Activated CD4-positive, alpha-beta T cell treated with anti-CD3 and anti-CD28 coated beads for 36 hours (primary cell): Measurements from ENCODE around the gene CTR9. TPM values are rescaled to one million over a fixed set of nuclear protein-coding genes. Genes with fewer than 3 reads are reported as not detected.
A peak's percentile ranks its signal among the peaks of the same experiment; 100 is the strongest.

Experiments
- ATAC-seq: fragments of 200-7000 bp; cut with Tn5 transposase; one replicate; pipeline ENCODE4 v1.10.0; 2021; ENCODE audit warnings: mild to moderate bottlenecking, moderate library complexity
- CTCF ChIA-PET: fragments of 350-600 bp; sonication (Branson Sonifier 250); formaldehyde crosslinking; loops from one replicate; lab custom pipeline; 2021; ENCODE audit warnings: antibody characterized with exemption; lab: Charles Lee
- POLR2A ChIA-PET: fragments of 350-600 bp; sonication (Branson Sonifier 250); formaldehyde crosslinking; loops from one replicate; lab custom pipeline; 2021; ENCODE audit warnings: antibody characterized with exemption, inconsistent platforms; lab: Charles Lee
- DNase-seq: peaks from one replicate; pipeline ENCODE4 v3.0.0-alpha.2; 2020
- H3K27ac Mint-ChIP-seq: one replicate; pipeline ENCODE4 v1.8.0; 2021; ENCODE audit warnings: mixed read lengths
- H3K27me3 Mint-ChIP-seq: one replicate; pipeline ENCODE4 v1.8.0; 2021; ENCODE audit warnings: mixed read lengths
- H3K36me3 Mint-ChIP-seq: one replicate; pipeline ENCODE4 v1.8.0; 2021; ENCODE audit warnings: low read depth, mixed read lengths
- H3K4me1 Mint-ChIP-seq: one replicate; pipeline ENCODE4 v1.8.0; 2021; ENCODE audit warnings: mixed read lengths
- H3K4me3 Mint-ChIP-seq: one replicate; pipeline ENCODE4 v1.8.0; 2021; ENCODE audit warnings: mild to moderate bottlenecking, moderate library complexity, mixed read lengths
- H3K9me3 Mint-ChIP-seq: one replicate; pipeline ENCODE4 v1.8.0; 2021; ENCODE audit warnings: low read depth, mixed read lengths
- intact Hi-C, 2 experiments: fragments of 100-400 bp; cut with DNase I in 1 of 2; cut with micrococcal nuclease in 1 of 2; formaldehyde crosslinking; loops; one replicate each; pipeline versions ENCODE4 v1.14.2 to v1.15.1; 2022 to 2024; cut with DNase I, micrococcal nuclease
- total RNA-seq, 2 experiments: library from RNA; stranded (reverse); gene quantifications; one replicate each; pipeline ENCODE4 v1.2.3, GENCODE V29; 2021

CTR9 gene
- total RNA-seq, 2 experiments from 2014 or later: 39.7 to 43.9 TPM

GRCh38 chr11:10762913-10763421 is 11.9 kb downstream of the CTR9 start:
- POLR2A ChIA-PET: no interaction called here
- no peak for ATAC-seq
- intact Hi-C loops: no loop called here

GRCh38 chr11:10763766-10764165 is 12.7 kb downstream of the CTR9 start:
- H3K4me1 Mint-ChIP-seq: no peaks in the 10 kb centered on the region
- ChIA-PET POLR2A (no interaction called here), CTCF (interaction anchor here (1.0 to 2.7 kb wide), 4 partner anchors 12 to 40 kb away, joined by 4 to 13 read pairs (median 6); partner anchors contain the start of gene CTR9)
- intact Hi-C loops: no loop called here
- ATAC-seq (no peak), DNase-seq (no peak)
- no peak overlapping the region for H3K27ac Mint-ChIP-seq
- H3K36me3 Mint-ChIP-seq: peaks cover 42% of the 10 kb centered on the region
- H3K27me3 Mint-ChIP-seq: no peaks in the 10 kb centered on the region
- H3K4me3 Mint-ChIP-seq: no peak overlapping the region
- H3K9me3 Mint-ChIP-seq: no peaks in the 10 kb centered on the region

More at GRCh38 chr11:10762913-10763421, 11.9 kb downstream of the CTR9 start:
- Mint-ChIP-seq H3K4me1 (no peaks in the 10 kb centered on the region), H3K36me3 (peaks cover 41% of the 10 kb centered on the region), H3K4me3 (no peak overlapping the region), H3K27ac (no peak overlapping the region), H3K27me3 (no peaks in the 10 kb centered on the region), H3K9me3 (no peaks in the 10 kb centered on the region)
- CTCF ChIA-PET: interaction anchor here (1.0 to 2.7 kb wide), 5 partner anchors 11 to 351 kb away, joined by 4 to 13 read pairs (median 5); partner anchors contain the start of gene CTR9
- DNase-seq: no peak

- Mint-ChIP-seq H3K4me3 (no peak overlapping the region), H3K27me3 (no peaks in the 10 kb centered on the region), H3K9me3 (no peaks in the 10 kb centered on the region), H3K4me1 (no peaks in the 10 kb centered on the region), H3K27ac (no peak overlapping the region), H3K36me3 (peaks cover 44% of the 10 kb centered on the region)
- ATAC-seq (no peak), DNase-seq (no peak)
- ChIA-PET POLR2A (no interaction called here), CTCF (interaction anchor here (2.3 to 2.7 kb wide), 2 partner anchors 12 to 28 kb away, joined by 8 to 13 read pairs; partner anchors contain the start of gene CTR9)
- intact Hi-C loops: no loop called here
Measured at GRCh38 chr11:10764412-10764811, 13.4 kb downstream of the CTR9 start.

- POLR2A ChIA-PET: interaction anchor here (0.5 to 0.7 kb wide), 4 partner anchors 13 to 45 kb away, joined by 3 to 5 read pairs (median 4); no protein-coding TSS in a partner anchor
- Mint-ChIP-seq H3K4me3 (no peak overlapping the region), H3K27me3 (no peaks in the 10 kb centered on the region), H3K4me1 (no peaks in the 10 kb centered on the region), H3K36me3 (peaks cover 58% of the 10 kb centered on the region), H3K27ac (no peak overlapping the region), H3K9me3 (no peaks in the 10 kb centered on the region)
- intact Hi-C loops: loop anchor here in 1 of 2 experiments (5.0 kb wide), 2 partner anchors 252 to 1017 kb away; no protein-coding TSS in a partner anchor
- ATAC-seq (no peak), DNase-seq (peak; percentile 55)
- CTCF ChIA-PET: interaction anchor here (0.6 to 2.2 kb wide), 17 partner anchors 11 to 351 kb away, joined by 3 to 12 read pairs (median 5); partner anchors contain the start of genes CTR9 and EIF4G2
Measured at GRCh38 chr11:10770626-10771254, 19.7 kb downstream of the CTR9 start.

DNA sequence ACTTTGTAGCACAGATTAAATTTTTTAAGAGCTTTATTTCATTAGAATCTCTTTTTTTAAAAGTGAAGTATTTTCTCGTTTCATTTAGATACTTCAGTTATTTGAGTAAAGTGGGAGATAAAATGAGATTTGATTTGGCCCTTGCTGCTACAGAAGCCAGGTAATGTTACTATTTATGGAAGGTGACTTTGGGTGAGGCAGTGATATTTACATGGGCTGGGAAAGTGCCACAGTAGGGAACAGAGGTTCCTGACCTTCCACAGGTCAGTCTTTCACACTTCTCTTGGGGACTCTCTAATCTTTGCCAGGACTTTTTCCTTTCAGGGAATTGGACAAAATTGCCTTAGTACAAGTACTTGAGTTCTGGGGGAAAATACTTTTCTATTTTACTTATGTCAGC is 20.4 kb downstream of the CTR9 start:
- H3K4me1 Mint-ChIP-seq: no peaks in the 10 kb centered on the region
- no peak for DNase-seq
- CTCF ChIA-PET: interaction anchor here (0.8 to 1.0 kb wide), 4 partner anchors 10 to 163 kb away, joined by 3 read pairs; no protein-coding TSS in a partner anchor
- H3K4me3 Mint-ChIP-seq: no peak overlapping the region
- ATAC-seq: no peak
- no peaks in the 10 kb centered on the region for H3K27me3 Mint-ChIP-seq
- no peak overlapping the region for H3K27ac Mint-ChIP-seq
- H3K36me3 Mint-ChIP-seq: peaks cover 58% of the 10 kb centered on the region
- intact Hi-C loops: loop anchor here in 1 of 2 experiments (5.0 kb wide), 2 partner anchors 251 to 1016 kb away; no protein-coding TSS in a partner anchor
- H3K9me3 Mint-ChIP-seq: no peaks in the 10 kb centered on the region
- POLR2A ChIA-PET: interaction anchor here (0.6 kb wide), 1 partner anchor 45 kb away, joined by 4 read pairs; no protein-coding TSS in a partner anchor

DNA sequence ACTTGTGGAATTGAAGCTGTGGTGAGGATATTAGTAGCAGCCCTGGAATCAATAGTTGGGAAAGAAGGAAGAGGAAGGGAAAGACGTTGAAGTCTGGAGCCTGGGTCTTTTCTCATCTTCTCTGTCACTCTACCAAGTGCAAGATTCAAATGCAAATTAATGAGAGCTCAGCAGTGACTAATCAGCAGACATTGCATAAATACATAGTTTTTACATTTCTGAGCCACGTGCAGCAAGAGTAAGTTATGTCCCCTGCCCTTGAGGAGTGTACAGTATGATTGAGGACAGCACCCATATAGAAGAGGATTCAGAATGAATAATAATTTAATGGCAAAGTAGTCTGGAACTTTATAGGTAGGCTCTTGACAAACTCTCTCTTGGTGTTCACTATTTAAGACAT is 23.8 kb downstream of the CTR9 start:
- H3K27ac Mint-ChIP-seq: no peak overlapping the region
- no peaks in the 10 kb centered on the region for H3K27me3 Mint-ChIP-seq
- H3K4me3 Mint-ChIP-seq: no peak overlapping the region
- H3K4me1 Mint-ChIP-seq: peaks cover 8% of the 10 kb centered on the region
- DNase-seq (no peak), ATAC-seq (no peak)
- intact Hi-C loops: loop anchor here in 1 of 2 experiments (5.0 kb wide), 2 partner anchors 247 to 1012 kb away; no protein-coding TSS in a partner anchor
- peaks cover 54% of the 10 kb centered on the region for H3K36me3 Mint-ChIP-seq
- POLR2A ChIA-PET: no interaction called here
- H3K9me3 Mint-ChIP-seq: no peaks in the 10 kb centered on the region
- CTCF ChIA-PET: no interaction called here

- Mint-ChIP-seq H3K4me3 (no peak overlapping the region), H3K4me1 (peaks cover 8% of the 10 kb centered on the region), H3K9me3 (no peaks in the 10 kb centered on the region), H3K36me3 (peaks cover 38% of the 10 kb centered on the region), H3K27ac (no peak overlapping the region), H3K27me3 (no peaks in the 10 kb centered on the region)
- ChIA-PET CTCF (interaction anchor here (2.1 kb wide), 1 partner anchor 15 kb away, joined by 8 read pairs; no protein-coding TSS in a partner anchor), POLR2A (no interaction called here)
- no peak for ATAC-seq
- intact Hi-C loops: no loop called here
- no peak for DNase-seq
Measured at GRCh38 chr11:10777393-10777793, 26.3 kb downstream of the CTR9 start.

DNA sequence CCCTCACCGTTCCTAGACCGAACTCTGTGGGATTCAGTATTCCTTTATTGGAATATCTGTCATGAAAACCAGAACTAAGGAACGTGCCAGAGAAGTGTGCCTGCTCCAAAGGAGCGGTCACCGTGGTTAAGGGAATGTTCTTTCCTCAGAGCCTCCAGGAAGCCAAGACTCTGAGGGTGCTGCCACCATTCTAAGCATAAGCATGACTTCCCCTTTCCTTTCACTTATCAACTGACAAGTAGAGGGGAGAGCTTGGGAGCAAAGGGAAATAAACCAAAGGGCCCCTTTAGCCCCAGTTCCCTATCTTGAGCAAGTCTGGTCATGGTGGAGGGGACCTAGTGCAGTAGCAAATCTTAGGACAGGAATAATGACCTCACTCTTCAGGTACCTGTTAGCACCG is 26.8 kb downstream of the CTR9 start:
- CTCF ChIA-PET: interaction anchor here (0.8 to 1.2 kb wide), 3 partner anchors 8 to 16 kb away, joined by 3 to 4 read pairs (median 3); no protein-coding TSS in a partner anchor
- Mint-ChIP-seq H3K9me3 (no peaks in the 10 kb centered on the region), H3K27ac (no peak overlapping the region), H3K36me3 (peaks cover 35% of the 10 kb centered on the region), H3K27me3 (no peaks in the 10 kb centered on the region), H3K4me3 (no peak overlapping the region), H3K4me1 (peaks cover 8% of the 10 kb centered on the region)
- ATAC-seq: no peak
- intact Hi-C loops: no loop called here
- POLR2A ChIA-PET: no interaction called here
- DNase-seq: no peak

DNA sequence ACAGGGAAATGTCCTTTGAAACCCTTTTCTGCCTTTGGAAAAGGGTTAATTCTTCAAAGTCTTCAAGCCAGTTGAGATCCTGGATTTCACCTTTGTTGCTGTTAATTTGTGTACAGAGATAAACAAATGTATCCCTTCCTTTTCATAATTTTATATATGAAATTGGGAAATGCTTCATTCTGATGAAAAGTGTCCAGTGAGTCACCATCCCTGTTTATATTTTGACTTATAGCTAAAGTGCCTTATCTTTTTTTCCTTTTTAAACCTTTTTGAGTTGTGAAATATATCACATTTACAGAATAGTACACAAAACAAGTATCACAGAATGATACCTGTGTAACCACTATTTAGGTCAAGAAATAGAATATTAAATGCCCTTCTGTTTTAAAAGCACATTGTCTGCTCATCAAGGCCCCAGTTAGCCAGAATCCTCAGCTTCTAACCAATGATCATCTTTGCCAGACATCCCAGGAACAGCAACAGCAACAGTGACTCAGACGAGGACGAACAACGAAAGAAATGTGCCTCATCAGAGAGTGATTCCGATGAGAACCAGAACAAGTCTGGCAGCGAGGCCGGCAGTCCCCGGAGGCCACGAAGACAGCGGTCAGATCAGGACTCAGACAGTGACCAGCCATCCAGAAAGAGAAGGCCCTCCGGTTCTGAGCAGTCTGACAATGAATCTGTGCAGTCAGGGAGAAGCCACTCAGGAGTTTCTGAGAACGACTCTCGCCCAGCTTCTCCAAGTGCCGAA is 27.3 kb downstream of the CTR9 start:
- intact Hi-C loops: no loop called here
- Mint-ChIP-seq H3K36me3 (peaks cover 30% of the 10 kb centered on the region), H3K9me3 (no peaks in the 10 kb centered on the region), H3K4me1 (peaks cover 8% of the 10 kb centered on the region), H3K27ac (no peak overlapping the region), H3K27me3 (no peaks in the 10 kb centered on the region), H3K4me3 (no peak overlapping the region)
- DNase-seq (peak; percentile 10), ATAC-seq (no peak)
- POLR2A ChIA-PET: no interaction called here
- CTCF ChIA-PET: interaction anchor here (0.7 to 1.2 kb wide), 4 partner anchors 9 to 237 kb away, joined by 3 to 4 read pairs (median 3); no protein-coding TSS in a partner anchor

- peaks cover 8% of the 10 kb centered on the region for H3K4me1 Mint-ChIP-seq
- intact Hi-C loops: no loop called here
- POLR2A ChIA-PET: no interaction called here
- CTCF ChIA-PET: interaction anchor here (1.2 kb wide), 1 partner anchor 9 kb away, joined by 3 read pairs; no protein-coding TSS in a partner anchor
- H3K27me3 Mint-ChIP-seq: no peaks in the 10 kb centered on the region
- H3K27ac Mint-ChIP-seq: peak overlapping the region; percentile 55
- peaks cover 25% of the 10 kb centered on the region for H3K36me3 Mint-ChIP-seq
- no peak overlapping the region for H3K4me3 Mint-ChIP-seq
- ATAC-seq (peak; percentile 9), DNase-seq (no peak)
- no peaks in the 10 kb centered on the region for H3K9me3 Mint-ChIP-seq
Measured at GRCh38 chr11:10779086-10779485, 28.0 kb downstream of the CTR9 start.

- POLR2A ChIA-PET: no interaction called here
- Mint-ChIP-seq H3K4me1 (peaks cover 8% of the 10 kb centered on the region), H3K27me3 (no peaks in the 10 kb centered on the region), H3K27ac (no peak overlapping the region), H3K36me3 (peaks cover 22% of the 10 kb centered on the region), H3K9me3 (no peaks in the 10 kb centered on the region), H3K4me3 (no peak overlapping the region)
- CTCF ChIA-PET: interaction anchor here (0.6 to 5.3 kb wide), 4 partner anchors 12 to 248 kb away, joined by 3 to 26 read pairs (median 4); no protein-coding TSS in a partner anchor
- no peak for ATAC-seq
- no peak for DNase-seq
- intact Hi-C loops: no loop called here
Measured at GRCh38 chr11:10780040-10780439, 29.0 kb downstream of the CTR9 start.
